ENCODE measurements around the gene KIF3A. TPM values are rescaled to one million over a fixed set of nuclear protein-coding genes. Genes with fewer than 3 reads are reported as not detected.

KIF3A gene
- total and polyA plus RNA-seq, 2 of the 8 experiments (the other 6 are each of a cell fraction or from before 2014, with no cell fraction given) = 3.1 to 13.1 TPM

DNA sequence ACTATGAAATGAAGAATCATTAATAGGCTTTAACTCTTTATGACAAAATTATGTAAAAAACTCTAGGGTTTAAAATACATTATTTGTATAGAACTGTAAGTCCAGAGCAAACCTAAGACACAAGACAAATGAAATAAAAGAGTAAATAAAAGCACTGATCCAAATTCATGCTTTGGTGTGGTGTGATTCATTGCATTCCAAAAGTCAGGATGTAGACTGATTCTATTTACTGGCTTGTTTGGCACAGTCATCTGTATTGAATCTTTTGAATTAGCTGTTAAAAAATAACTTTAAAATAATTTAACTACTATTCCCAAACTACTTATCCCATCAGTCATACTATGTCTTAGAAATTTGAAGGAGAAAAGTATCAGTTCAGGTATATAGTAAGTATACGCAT lies 32.5 kb downstream of the KIF3A start:
- POLR2A ChIA-PET (ENCODE audit: partially characterized antibody) = no interaction called here
- no peak overlapping the region for H2AK5ac ChIP-seq (ENCODE audit: low read depth, low read length)

More for the DNA sequence above, 32.5 kb downstream of the KIF3A start:
- H2BK15ac ChIP-seq (ENCODE audit: low read length) = no peak overlapping the region
- no peak overlapping the region for H2BK20ac ChIP-seq (ENCODE audit: low read length)
- H4K5ac ChIP-seq (ENCODE audit: insufficient read length, low read depth, low read length) = no peak overlapping the region
- H3K79me2 ChIP-seq (ENCODE audit: control insufficient read depth in 1 of 2, insufficient read depth in 2 of 2, low read length in 2 of 2) = no peaks in the 10 kb centered on the region
- H3K79me1 ChIP-seq (ENCODE audit: low read depth, low read length) = no peaks in the 10 kb centered on the region
- H3K9me3 ChIP-seq (ENCODE audit: insufficient read depth in 2 of 2, low read depth in 1 of 2, low read length in 1 of 2) = no peaks in the 10 kb centered on the region
- H2AFZ ChIP-seq (ENCODE audit: low read length) = no peak overlapping the region
- no peak overlapping the region for H3K9ac ChIP-seq (replicated peaks in 1 of 4; ENCODE audit: extremely low read depth in 1 of 4, low read depth in 3 of 4, low read length in 3 of 4)
- no peak overlapping the region for H3K27ac ChIP-seq (ENCODE audit: low read depth, low read length)
- H4K8ac ChIP-seq (ENCODE audit: extremely low read depth, insufficient read depth, low read length) = no peak overlapping the region
- H4K91ac ChIP-seq (replicated peaks; ENCODE audit: insufficient read length, low read length) = no peak overlapping the region
- no peaks in the 10 kb centered on the region for H4K20me1 ChIP-seq (replicated peaks in 1 of 2; ENCODE audit: control insufficient read depth in 1 of 2, insufficient read depth in 2 of 2, low read length in 2 of 2)
- H2BK5ac ChIP-seq (ENCODE audit: low read depth, low read length) = no peak overlapping the region
- H3K4me1 ChIP-seq (replicated peaks in 1 of 4; ENCODE audit: control insufficient read depth in 3 of 4, insufficient read depth in 4 of 4, low read length in 3 of 4) = no peaks in the 10 kb centered on the region
- H3K23me2 ChIP-seq (ENCODE audit: low read depth, low read length) = no peaks in the 10 kb centered on the region
- DNase-seq (ENCODE audit: low read depth in 1 of 2, low spot score in 2 of 2) (no peak), FAIRE-seq (no peak)
- no peak overlapping the region for H2BK120ac ChIP-seq (replicated peaks; ENCODE audit: low read depth, low read length)
- H3K18ac ChIP-seq (ENCODE audit: extremely low read depth, low read length) = no peak overlapping the region
- H3K36me3 ChIP-seq (ENCODE audit: control insufficient read depth in 2 of 4, insufficient read depth in 4 of 4, low read length in 3 of 4) = peaks cover 0 to 11% (median 3%) of the 10 kb centered on the region in 4 experiments; a peak in 4 of 8 replicates
- H2BK12ac ChIP-seq (ENCODE audit: low read depth, low read length) = no peak overlapping the region
- no peak overlapping the region for H3K56ac ChIP-seq (replicated peaks; ENCODE audit: insufficient read length, low read depth, low read length)
- H3K4ac ChIP-seq (replicated peaks; ENCODE audit: insufficient read length, low read depth, low read length) = no peak overlapping the region
- no peak overlapping the region for H3K4me3 ChIP-seq (ENCODE audit: extremely low read depth in 1 of 4, insufficient read depth in 2 of 4, low read depth in 3 of 4, low read length in 4 of 4)
- no peak overlapping the region for H3K14ac ChIP-seq (ENCODE audit: insufficient read length)
- no peak overlapping the region for H3K23ac ChIP-seq (ENCODE audit: insufficient read length)
- CTCF ChIA-PET (ENCODE audit: partially characterized antibody) = interaction anchor here (0.8 to 0.9 kb wide), 2 partner anchors 69 to 178 kb away, joined by 3 read pairs; no protein-coding TSS in a partner anchor
- no peaks in the 10 kb centered on the region for H3K27me3 ChIP-seq (replicated peaks in 1 of 4; ENCODE audit: control insufficient read depth in 3 of 4, extremely low read depth in 1 of 4, insufficient read depth in 3 of 4, low read length in 3 of 4)
- TF ChIP-seq HDAC2 (IDR thresholded peaks at IDR 0.05; ENCODE audit: borderline replicate concordance in 1 of 2, low read depth in 2 of 2, low read length in 2 of 2) (no peak), SP2 (IDR thresholded peaks at IDR 0.05; ENCODE audit: low read length) (no peak), POLR2A (IDR thresholded peaks at IDR 0.05; ENCODE audit: control extremely low read depth in 1 of 2, low read depth in 2 of 2, low read length in 2 of 2) (no peak), JUND (IDR thresholded peaks at IDR 0.05; ENCODE audit: low read length) (no peak), TEAD4 (IDR thresholded peaks at IDR 0.05; ENCODE audit: low read depth, low read length) (no peak), SP4 (IDR thresholded peaks at IDR 0.05; ENCODE audit: low read length) (no peak), SIRT6 (IDR thresholded peaks at IDR 0.05; ENCODE audit: low read length) (no peak), FOSL1 (IDR thresholded peaks at IDR 0.05; ENCODE audit: insufficient read depth, low read depth, low read length) (no peak), TAF1 (IDR thresholded peaks at IDR 0.05; ENCODE audit: low read depth, low read length) (no peak), KDM5A (IDR thresholded peaks at IDR 0.05; ENCODE audit: low read length) (no peak), SIX5 (IDR thresholded peaks at IDR 0.05; ENCODE audit: low read depth, low read length) (no peak)
- TF ChIP-seq, protein P1, sequence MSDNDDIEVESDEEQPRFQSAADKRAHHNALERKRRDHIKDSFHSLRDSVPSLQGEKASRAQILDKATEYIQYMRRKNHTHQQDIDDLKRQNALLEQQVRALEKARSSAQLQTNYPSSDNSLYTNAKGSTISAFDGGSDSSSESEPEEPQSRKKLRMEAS (IDR thresholded peaks at IDR 0.05) = no peak
- H3K4me2 ChIP-seq (ENCODE audit: insufficient read depth in 1 of 2, low read depth in 2 of 2, low read length in 2 of 2) = no peak overlapping the region
- WGBS, 2 experiments (ENCODE audit: extremely low coverage in 1 of 2, insufficient coverage in 1 of 2, insufficient read length in 1 of 2, insufficient replicate concordance in 2 of 2, low coverage in 1 of 2, low lambda C conversion rate in 2 of 2, missing lambda C conversion rate in 1 of 2) = 82% methylated on average over 1 of the region's 1 CpG; no CpG with 5 or more reads in 1 of the 2 experiments
